T-helper 17 cell (primary cell): Measurements from ENCODE around the gene MCC. TPM values are rescaled to one million over a fixed set of nuclear protein-coding genes. Genes with fewer than 3 reads are reported as not detected.

Experiments used
- ATAC-seq: fragments of 150-1000 bp; cut with Tn5 transposase; 2 replicates; pipeline ENCODE4 v1.10.0; 2021; ENCODE audit warnings: mild to moderate bottlenecking, moderate library complexity
- DNase-seq, 3 donors: peaks; one replicate each; pipeline versions ENCODE4 v3.0.0 to v3.0.0-alpha.2; 2020 to 2021
- H3K9me3 ChIP-seq: one replicate; pipeline ENCODE4 v1.7.0; 2013; ENCODE audit warnings: low read length, mild to moderate bottlenecking; ENCODE audit not compliant: control insufficient read depth, poor library complexity, severe bottlenecking
- H3K27ac Mint-ChIP-seq: one replicate; pipeline ENCODE4 v1.8.0; 2022; ENCODE audit warnings: mild to moderate bottlenecking, moderate library complexity, mixed read lengths
- H3K27me3 Mint-ChIP-seq: one replicate; pipeline ENCODE4 v1.8.0; 2022; ENCODE audit warnings: mixed read lengths
- H3K36me3 Mint-ChIP-seq: one replicate; pipeline ENCODE4 v1.8.0; 2022; ENCODE audit warnings: low read depth, mixed read lengths
- H3K4me1 Mint-ChIP-seq: one replicate; pipeline ENCODE4 v1.8.0; 2022; ENCODE audit warnings: mild to moderate bottlenecking, mixed read lengths
- H3K4me3 Mint-ChIP-seq: one replicate; pipeline ENCODE4 v1.8.0; 2022; ENCODE audit warnings: mild to moderate bottlenecking, moderate library complexity, mixed read lengths
- total RNA-seq, 4 donors: library from RNA in 2 of 4; stranded (reverse) in 2 of 4; gene quantifications; one replicate each; pipeline ENCODE4 v1.2.3 and lab custom pipeline; 2022 to 2026

The MCC gene
- total RNA-seq, 2 donors from 2014 or later: 2.2 to 4.4 TPM

- no peak overlapping the region for H3K27ac Mint-ChIP-seq
- peaks cover 10% of the 10 kb centered on the region for H3K4me1 Mint-ChIP-seq
- DNase-seq: no peak
Observed at GRCh38 chr5:113039934-113040285, 448.3 kb downstream of the MCC start.

GRCh38 chr5:113039229-113039933 lies 448.9 kb downstream of the MCC start:
- Mint-ChIP-seq H3K4me3 (no peak overlapping the region), H3K36me3 (peaks cover 3% of the 10 kb centered on the region), H3K27me3 (no peaks in the 10 kb centered on the region), H3K27ac (no peak overlapping the region), H3K4me1 (peaks cover 10% of the 10 kb centered on the region)
- DNase-seq: no peak
- ATAC-seq: no peak
- H3K9me3 ChIP-seq: no peaks in the 10 kb centered on the region

More at GRCh38 chr5:113039934-113040285, 448.3 kb downstream of the MCC start:
- H3K36me3 Mint-ChIP-seq: peaks cover 3% of the 10 kb centered on the region
- H3K9me3 ChIP-seq: no peaks in the 10 kb centered on the region
- no peak overlapping the region for H3K4me3 Mint-ChIP-seq
- H3K27me3 Mint-ChIP-seq: no peaks in the 10 kb centered on the region
- ATAC-seq: no peak

GRCh38 chr5:113038714-113039113 lies 449.5 kb downstream of the MCC start:
- H3K36me3 Mint-ChIP-seq: peaks cover 3% of the 10 kb centered on the region
- H3K9me3 ChIP-seq: no peaks in the 10 kb centered on the region
- DNase-seq (no peak), ATAC-seq (no peak)
- no peak overlapping the region for H3K27ac Mint-ChIP-seq
- H3K4me1 Mint-ChIP-seq: peaks cover 10% of the 10 kb centered on the region
- H3K4me3 Mint-ChIP-seq: no peak overlapping the region
- H3K27me3 Mint-ChIP-seq: no peaks in the 10 kb centered on the region

- no peaks in the 10 kb centered on the region for H3K27me3 Mint-ChIP-seq
- no peak overlapping the region for H3K27ac Mint-ChIP-seq
- ATAC-seq (no peak), DNase-seq (no peak)
- no peaks in the 10 kb centered on the region for H3K9me3 ChIP-seq
- peaks cover 10% of the 10 kb centered on the region for H3K4me1 Mint-ChIP-seq
- H3K4me3 Mint-ChIP-seq: no peak overlapping the region
- H3K36me3 Mint-ChIP-seq: peaks cover 3% of the 10 kb centered on the region
Observed at GRCh38 chr5:113038136-113038535, 450.1 kb downstream of the MCC start.

- H3K36me3 Mint-ChIP-seq: peaks cover 3% of the 10 kb centered on the region
- no peaks in the 10 kb centered on the region for H3K9me3 ChIP-seq
- peaks cover 12% of the 10 kb centered on the region for H3K4me1 Mint-ChIP-seq
- no peak for DNase-seq
- H3K27ac Mint-ChIP-seq: peak overlapping the region; percentile 70
- H3K4me3 Mint-ChIP-seq: no peak overlapping the region
- no peak for ATAC-seq
- H3K27me3 Mint-ChIP-seq: no peaks in the 10 kb centered on the region
Observed at GRCh38 chr5:113036826-113037225, 451.4 kb downstream of the MCC start.

GRCh38 chr5:113036321-113036720 lies 451.9 kb downstream of the MCC start:
- DNase-seq (no peak), ATAC-seq (no peak)
- H3K27ac Mint-ChIP-seq: no peak overlapping the region
- peaks cover 3% of the 10 kb centered on the region for H3K36me3 Mint-ChIP-seq
- H3K4me1 Mint-ChIP-seq: peaks cover 11% of the 10 kb centered on the region
- no peaks in the 10 kb centered on the region for H3K9me3 ChIP-seq
- no peaks in the 10 kb centered on the region for H3K27me3 Mint-ChIP-seq
- H3K4me3 Mint-ChIP-seq: no peak overlapping the region

GRCh38 chr5:113035096-113035495 lies 453.2 kb downstream of the MCC start:
- no peak for ATAC-seq
- no peak for DNase-seq
- Mint-ChIP-seq H3K4me3 (peak overlapping the region; percentile 37), H3K36me3 (peaks cover 3% of the 10 kb centered on the region), H3K27me3 (no peaks in the 10 kb centered on the region), H3K27ac (peak overlapping the region; percentile 69), H3K4me1 (peaks cover 11% of the 10 kb centered on the region)
- no peaks in the 10 kb centered on the region for H3K9me3 ChIP-seq

- Mint-ChIP-seq H3K27ac (peak overlapping the region; percentile 69), H3K27me3 (no peaks in the 10 kb centered on the region), H3K4me3 (no peak overlapping the region), H3K4me1 (peaks cover 16% of the 10 kb centered on the region), H3K36me3 (peaks cover 3% of the 10 kb centered on the region)
- no peaks in the 10 kb centered on the region for H3K9me3 ChIP-seq
- ATAC-seq: no peak
- no peak for DNase-seq
Observed at GRCh38 chr5:113034182-113034773, 454.0 kb downstream of the MCC start.

- Mint-ChIP-seq H3K27ac (peak overlapping the region; percentile 41), H3K36me3 (peaks cover 2% of the 10 kb centered on the region), H3K4me3 (no peak overlapping the region), H3K27me3 (no peaks in the 10 kb centered on the region), H3K4me1 (peaks cover 14% of the 10 kb centered on the region)
- DNase-seq (no peak), ATAC-seq (no peak)
- no peaks in the 10 kb centered on the region for H3K9me3 ChIP-seq
Observed at GRCh38 chr5:113031557-113031956, 456.7 kb downstream of the MCC start.

GRCh38 chr5:113031104-113031503 lies 457.1 kb downstream of the MCC start:
- no peaks in the 10 kb centered on the region for H3K27me3 Mint-ChIP-seq
- peaks cover 14% of the 10 kb centered on the region for H3K4me1 Mint-ChIP-seq
- H3K4me3 Mint-ChIP-seq: no peak overlapping the region
- ATAC-seq (no peak), DNase-seq (no peak)
- H3K9me3 ChIP-seq: no peaks in the 10 kb centered on the region
- peak overlapping the region; percentile 41 for H3K27ac Mint-ChIP-seq
- H3K36me3 Mint-ChIP-seq: peaks cover 3% of the 10 kb centered on the region

- H3K4me3 Mint-ChIP-seq: no peak overlapping the region
- no peak for ATAC-seq
- DNase-seq: no peak
- H3K36me3 Mint-ChIP-seq: peaks cover 3% of the 10 kb centered on the region
- H3K4me1 Mint-ChIP-seq: peaks cover 10% of the 10 kb centered on the region
- no peak overlapping the region for H3K27ac Mint-ChIP-seq
- H3K9me3 ChIP-seq: no peaks in the 10 kb centered on the region
- H3K27me3 Mint-ChIP-seq: no peaks in the 10 kb centered on the region
Observed at GRCh38 chr5:113029614-113030013, 458.6 kb downstream of the MCC start.

GRCh38 chr5:113027431-113027830 lies 460.8 kb downstream of the MCC start:
- ATAC-seq: no peak
- H3K27ac Mint-ChIP-seq: no peak overlapping the region
- no peaks in the 10 kb centered on the region for H3K27me3 Mint-ChIP-seq
- DNase-seq: no peak
- no peaks in the 10 kb centered on the region for H3K9me3 ChIP-seq
- H3K4me3 Mint-ChIP-seq: no peak overlapping the region
- H3K36me3 Mint-ChIP-seq: peaks cover 3% of the 10 kb centered on the region
- H3K4me1 Mint-ChIP-seq: peaks cover 21% of the 10 kb centered on the region

GRCh38 chr5:113027015-113027414 lies 461.2 kb downstream of the MCC start:
- Mint-ChIP-seq H3K27ac (peak overlapping the region; percentile 21), H3K4me3 (no peak overlapping the region)
- no peak for ATAC-seq

GRCh38 chr5:113026211-113026610 lies 462.0 kb downstream of the MCC start:
- H3K4me3 Mint-ChIP-seq: no peak overlapping the region
- H3K27me3 Mint-ChIP-seq: no peaks in the 10 kb centered on the region
- H3K4me1 Mint-ChIP-seq: peaks cover 29% of the 10 kb centered on the region
- no peak for ATAC-seq
- H3K9me3 ChIP-seq: no peaks in the 10 kb centered on the region
- peaks cover 3% of the 10 kb centered on the region for H3K36me3 Mint-ChIP-seq
- DNase-seq: no peak
- peak overlapping the region; percentile 21 for H3K27ac Mint-ChIP-seq

More at GRCh38 chr5:113027015-113027414, 461.2 kb downstream of the MCC start:
- Mint-ChIP-seq H3K36me3 (peaks cover 3% of the 10 kb centered on the region), H3K4me1 (peaks cover 24% of the 10 kb centered on the region), H3K27me3 (no peaks in the 10 kb centered on the region)
- no peaks in the 10 kb centered on the region for H3K9me3 ChIP-seq
- no peak for DNase-seq
